ENCODE measurements around the gene SERPINE1.
"Not testable (repeated sequence)": the region's sequence is repeated elsewhere in the genome, so short reads cannot be mapped to it uniquely, and the experiment has no call there.

- not testable (repeated sequence) for TF ChIP-seq POLR2A (IDR thresholded peaks at IDR 0.05; ENCODE audit: low read length); GATA1 (IDR thresholded peaks at IDR 0.05; ENCODE audit: low read depth, low read length)
Measured at GRCh38 chr7:101121631-101121990, 5.3 kb upstream of the SERPINE1 start.
